Neural cell (in vitro differentiated cells): ENCODE results near the gene RHOC. TPM values are rescaled to one million over a fixed set of nuclear protein-coding genes. Genes with fewer than 3 reads are reported as not detected.

ENCODE experiments used
- H2AFZ ChIP-seq: fragments of 200-600, 300-800 bp; sonication (generic), shearing (Covaris generic); 2 replicates; pipeline ENCODE4 v1.6.0; 2014; ENCODE audit warnings: low read depth, mild to moderate bottlenecking, antibody characterized with exemption, low read length, moderate library complexity
- H3F3A ChIP-seq: fragments of 200-600 bp; shearing (Covaris generic); 2 replicates; pipeline ENCODE4 v1.6.1; 2016; ENCODE audit warnings: mild to moderate bottlenecking, moderate library complexity, mixed read lengths, antibody characterized with exemption, low read length; ENCODE audit not compliant: insufficient read depth, poor library complexity, severe bottlenecking
- H3K27ac ChIP-seq: fragments of 200-600, 300-800 bp; sonication (generic), shearing (Covaris generic); 2 replicates; pipeline ENCODE4 v1.5.1; 2014; ENCODE audit warnings: mild to moderate bottlenecking, low read length, moderate library complexity
- H3K27me3 ChIP-seq: fragments of 300-800, 200-600 bp; sonication (generic), shearing (Covaris generic); 2 replicates; pipeline ENCODE4 v1.6.0; 2014; ENCODE audit warnings: mild to moderate bottlenecking, low read depth, low read length, moderate library complexity; ENCODE audit not compliant: insufficient read depth
- H3K36me3 ChIP-seq: fragments of 300-800, 200-600 bp; sonication (generic), shearing (Covaris generic); 2 replicates; pipeline ENCODE4 v1.5.1; 2014; ENCODE audit warnings: mild to moderate bottlenecking, antibody characterized with exemption, low read length, moderate library complexity; ENCODE audit not compliant: insufficient read depth
- H3K4me2 ChIP-seq: fragments of 300-800, 200-600 bp; sonication (generic), shearing (Covaris generic); 2 replicates; pipeline ENCODE4 v1.6.0; 2014; ENCODE audit warnings: mild to moderate bottlenecking, low read length
- H3K4me3 ChIP-seq: fragments of 300-800, 200-600 bp; sonication (generic), shearing (Covaris generic); 2 replicates; pipeline ENCODE4 v1.5.1; 2014; ENCODE audit warnings: mild to moderate bottlenecking, low read length, moderate library complexity
- H3K79me2 ChIP-seq: fragments of 200-600 bp; shearing (Covaris generic); replicated peaks from 2 replicates; pipeline ENCODE4 v1.6.0; 2014; ENCODE audit warnings: mild to moderate bottlenecking, low read length, moderate library complexity; ENCODE audit not compliant: insufficient read depth
- H3K9ac ChIP-seq: fragments of 300-800, 200-600 bp; sonication (generic), shearing (Covaris generic); 2 replicates; pipeline ENCODE4 v1.6.1; 2016; ENCODE audit warnings: mild to moderate bottlenecking, low read length, mixed read lengths
- H3K9me2 ChIP-seq: fragments of 200-600 bp; shearing (Covaris generic); 2 replicates; pipeline ENCODE4 v1.6.1; 2016; ENCODE audit warnings: mild to moderate bottlenecking, low read length, mixed read lengths; ENCODE audit not compliant: insufficient read depth
- H3K9me3 ChIP-seq: fragments of 200-600, 300-800 bp; sonication (generic), shearing (Covaris generic); 2 replicates; pipeline ENCODE4 v1.6.1; 2016; ENCODE audit warnings: mild to moderate bottlenecking, mixed run types, low read length, moderate library complexity, mixed read lengths
- H4K20me1 ChIP-seq: fragments of 200-600 bp; shearing (Covaris generic); 2 replicates; pipeline ENCODE4 v1.6.1; 2016; ENCODE audit warnings: mild to moderate bottlenecking, mixed run types; ENCODE audit not compliant: insufficient read depth
- EP300 ChIP-seq: fragments of 450-650 bp; conservative IDR thresholded peaks from 2 replicates; pipeline ENCODE4 v1.6.1; 2014; ENCODE audit warnings: antibody characterized with exemption, mild to moderate bottlenecking, moderate library complexity; ENCODE audit not compliant: poor library complexity, severe bottlenecking
- EZH2 ChIP-seq: fragments of 200-600, 300-800 bp; shearing (Covaris generic), sonication (generic); IDR thresholded peaks from 2 replicates; pipeline ENCODE4 v1.6.1; 2014; ENCODE audit warnings: antibody characterized with exemption, low read length, borderline replicate concordance, mild to moderate bottlenecking; ENCODE audit not compliant: insufficient read depth, poor library complexity, severe bottlenecking
- MXI1 ChIP-seq: fragments of 450-650 bp; conservative IDR thresholded peaks from 2 replicates; pipeline ENCODE4 v1.6.1; 2014; ENCODE audit warnings: antibody characterized with exemption, mild to moderate bottlenecking; ENCODE audit not compliant: poor library complexity, severe bottlenecking
- POLR2AphosphoS5 ChIP-seq: IDR thresholded peaks from 2 replicates; pipeline ENCODE4 v1.6.1; 2012
- RAD21 ChIP-seq: fragments of 450-650 bp; conservative IDR thresholded peaks from 2 replicates; pipeline ENCODE4 v1.6.1; 2014; ENCODE audit warnings: antibody characterized with exemption, mild to moderate bottlenecking, moderate library complexity
- SMC3 ChIP-seq: fragments of 450-650 bp; conservative IDR thresholded peaks from 2 replicates; pipeline ENCODE4 v1.6.1; 2014; ENCODE audit warnings: antibody characterized with exemption, mild to moderate bottlenecking, moderate library complexity; ENCODE audit not compliant: poor library complexity
- TAF1 ChIP-seq: IDR thresholded peaks from 2 replicates; pipeline ENCODE4 v1.6.1; 2012; ENCODE audit warnings: low read depth
- polyA minus RNA-seq: library from RNA; depleted of rRNA, polyadenylated mRNA; stranded (reverse); fragments of >200 nt; gene quantifications from 2 replicates; pipeline ENCODE4 v1.2.3, GENCODE V29; 2014
- polyA plus RNA-seq: library from polyadenylated mRNA; depleted of rRNA; stranded (reverse); fragments of >200 nt; gene quantifications from 2 replicates; pipeline ENCODE4 v1.2.3, GENCODE V29; 2014
- TF ChIP-seq, protein P1 (sequence below): fragments of 450-650 bp; IDR thresholded peaks from 2 replicates; pipeline ENCODE4 v1.5.1; 2014; ENCODE audit warnings: antibody characterized with exemption, mild to moderate bottlenecking, moderate library complexity; ENCODE audit not compliant: poor library complexity, severe bottlenecking
- TF ChIP-seq, protein P2 (sequence below): IDR thresholded peaks from 2 replicates; pipeline ENCODE4 v1.6.1; 2012; ENCODE audit warnings: borderline replicate concordance

The RHOC gene
- polyA plus RNA-seq (4.3 and 5.0 TPM in 2 replicates), polyA minus RNA-seq (1.7 and 1.9 TPM in 2 replicates)

DNA sequence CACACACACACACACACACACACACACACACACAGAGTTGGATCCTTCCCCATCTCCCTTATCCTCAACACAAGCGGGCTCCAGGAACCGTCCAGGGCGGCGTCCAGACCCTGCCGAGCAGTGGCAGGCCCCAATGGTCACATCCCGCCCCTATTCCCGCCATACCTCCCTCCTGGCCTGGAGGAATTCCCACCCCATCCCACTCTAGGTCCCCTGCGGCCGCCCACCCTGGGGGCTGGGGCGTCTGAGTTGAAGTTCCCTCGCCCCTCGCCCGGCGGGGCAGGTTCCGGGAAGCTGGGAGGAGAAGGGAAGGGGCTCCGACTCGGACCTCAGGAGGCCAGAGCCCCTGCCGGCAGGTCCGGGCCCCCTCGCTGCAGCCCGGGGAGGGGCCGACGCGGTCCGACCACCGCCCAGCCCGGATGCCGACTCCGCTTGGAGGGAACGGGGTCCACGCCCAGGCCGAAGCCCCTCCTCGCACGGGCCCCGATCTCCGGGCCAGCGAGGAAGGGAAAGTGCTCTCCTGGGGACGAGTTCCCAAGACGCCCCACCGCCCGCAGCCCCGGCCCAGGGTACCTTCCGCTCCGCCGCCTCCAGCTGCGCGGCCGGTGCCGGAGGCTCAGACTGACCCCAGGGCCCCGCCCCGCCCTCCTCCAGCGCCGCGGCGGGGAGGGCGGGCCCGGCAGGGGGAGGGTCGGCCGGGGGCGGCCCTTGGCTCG lies at the start of gene RHOC:
TSS of gene RHOC (minus strand) at position 623 of the 716 bp plus-strand sequence. CDS start 3,328 bp downstream, outside the sequence.
- Histone ChIP-seq H3K4me3 (peak within 1 kb of the TSS; percentile 68), H4K20me1 (no peaks in the 10 kb centered on the region), H3F3A (no peaks in the 10 kb centered on the region), H3K27me3 (peaks cover 13% of the 10 kb centered on the region), H3K27ac (no peak within 1 kb of the TSS), H3K4me2 (no peak within 1 kb of the TSS), H3K9me3 (no peaks in the 10 kb centered on the region), H3K9me2 (no peaks in the 10 kb centered on the region), H3K36me3 (no peaks in the 10 kb centered on the region), H3K79me2 (no peaks in the 10 kb centered on the region), H2AFZ (no peak within 1 kb of the TSS), H3K9ac (peak within 1 kb of the TSS; percentile 38)
- TF ChIP-seq EZH2, result no peak
- no peak for TF ChIP-seq SMC3
- no peak for TF ChIP-seq RAD21
- TF ChIP-seq, protein P1, sequence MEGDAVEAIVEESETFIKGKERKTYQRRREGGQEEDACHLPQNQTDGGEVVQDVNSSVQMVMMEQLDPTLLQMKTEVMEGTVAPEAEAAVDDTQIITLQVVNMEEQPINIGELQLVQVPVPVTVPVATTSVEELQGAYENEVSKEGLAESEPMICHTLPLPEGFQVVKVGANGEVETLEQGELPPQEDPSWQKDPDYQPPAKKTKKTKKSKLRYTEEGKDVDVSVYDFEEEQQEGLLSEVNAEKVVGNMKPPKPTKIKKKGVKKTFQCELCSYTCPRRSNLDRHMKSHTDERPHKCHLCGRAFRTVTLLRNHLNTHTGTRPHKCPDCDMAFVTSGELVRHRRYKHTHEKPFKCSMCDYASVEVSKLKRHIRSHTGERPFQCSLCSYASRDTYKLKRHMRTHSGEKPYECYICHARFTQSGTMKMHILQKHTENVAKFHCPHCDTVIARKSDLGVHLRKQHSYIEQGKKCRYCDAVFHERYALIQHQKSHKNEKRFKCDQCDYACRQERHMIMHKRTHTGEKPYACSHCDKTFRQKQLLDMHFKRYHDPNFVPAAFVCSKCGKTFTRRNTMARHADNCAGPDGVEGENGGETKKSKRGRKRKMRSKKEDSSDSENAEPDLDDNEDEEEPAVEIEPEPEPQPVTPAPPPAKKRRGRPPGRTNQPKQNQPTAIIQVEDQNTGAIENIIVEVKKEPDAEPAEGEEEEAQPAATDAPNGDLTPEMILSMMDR, result no peak
- TF ChIP-seq MXI1, result no peak
- no peak for TF ChIP-seq EP300
- no peak for TF ChIP-seq POLR2AphosphoS5

DNA sequence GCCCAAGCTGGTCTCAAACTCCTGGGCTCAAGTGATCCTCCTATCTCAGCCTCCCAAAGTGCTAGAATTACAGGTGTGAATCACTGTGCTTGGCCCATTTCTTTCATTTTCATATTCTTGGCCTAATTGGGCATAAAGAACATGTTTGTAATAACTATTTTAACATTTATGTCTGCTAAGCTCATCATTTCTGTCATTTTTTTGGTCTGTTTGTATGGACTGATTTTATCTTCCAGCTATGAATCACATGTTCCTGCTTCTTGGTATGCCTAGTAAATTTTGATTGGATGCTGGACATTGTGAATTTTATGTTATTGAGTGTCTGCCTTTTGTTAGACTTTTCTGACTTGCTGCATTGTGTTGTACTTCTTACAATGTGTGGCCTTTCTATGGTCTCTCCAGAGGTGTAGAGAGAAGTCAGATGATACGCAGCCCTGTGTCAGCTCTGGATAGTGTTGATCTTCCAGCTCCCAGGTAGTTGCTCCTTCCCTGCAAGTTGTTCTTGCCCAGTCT lies 47.2 kb upstream of the RHOC start:
- TF ChIP-seq EZH2 (no peak), SMC3 (no peak), TAF1 (no peak), RAD21 (no peak), POLR2AphosphoS5 (no peak), EP300 (no peak), MXI1 (no peak)
- TF ChIP-seq, protein P2, sequence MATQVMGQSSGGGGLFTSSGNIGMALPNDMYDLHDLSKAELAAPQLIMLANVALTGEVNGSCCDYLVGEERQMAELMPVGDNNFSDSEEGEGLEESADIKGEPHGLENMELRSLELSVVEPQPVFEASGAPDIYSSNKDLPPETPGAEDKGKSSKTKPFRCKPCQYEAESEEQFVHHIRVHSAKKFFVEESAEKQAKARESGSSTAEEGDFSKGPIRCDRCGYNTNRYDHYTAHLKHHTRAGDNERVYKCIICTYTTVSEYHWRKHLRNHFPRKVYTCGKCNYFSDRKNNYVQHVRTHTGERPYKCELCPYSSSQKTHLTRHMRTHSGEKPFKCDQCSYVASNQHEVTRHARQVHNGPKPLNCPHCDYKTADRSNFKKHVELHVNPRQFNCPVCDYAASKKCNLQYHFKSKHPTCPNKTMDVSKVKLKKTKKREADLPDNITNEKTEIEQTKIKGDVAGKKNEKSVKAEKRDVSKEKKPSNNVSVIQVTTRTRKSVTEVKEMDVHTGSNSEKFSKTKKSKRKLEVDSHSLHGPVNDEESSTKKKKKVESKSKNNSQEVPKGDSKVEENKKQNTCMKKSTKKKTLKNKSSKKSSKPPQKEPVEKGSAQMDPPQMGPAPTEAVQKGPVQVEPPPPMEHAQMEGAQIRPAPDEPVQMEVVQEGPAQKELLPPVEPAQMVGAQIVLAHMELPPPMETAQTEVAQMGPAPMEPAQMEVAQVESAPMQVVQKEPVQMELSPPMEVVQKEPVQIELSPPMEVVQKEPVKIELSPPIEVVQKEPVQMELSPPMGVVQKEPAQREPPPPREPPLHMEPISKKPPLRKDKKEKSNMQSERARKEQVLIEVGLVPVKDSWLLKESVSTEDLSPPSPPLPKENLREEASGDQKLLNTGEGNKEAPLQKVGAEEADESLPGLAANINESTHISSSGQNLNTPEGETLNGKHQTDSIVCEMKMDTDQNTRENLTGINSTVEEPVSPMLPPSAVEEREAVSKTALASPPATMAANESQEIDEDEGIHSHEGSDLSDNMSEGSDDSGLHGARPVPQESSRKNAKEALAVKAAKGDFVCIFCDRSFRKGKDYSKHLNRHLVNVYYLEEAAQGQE, result no peak
- TF ChIP-seq, protein P1, result no peak
- no peak overlapping the region for H2AFZ ChIP-seq
- no peaks in the 10 kb centered on the region for H3K27me3 ChIP-seq
- no peak overlapping the region for H3K9ac ChIP-seq
- no peaks in the 10 kb centered on the region for H3K36me3 ChIP-seq
- H3K4me3 ChIP-seq, result no peak overlapping the region
- no peaks in the 10 kb centered on the region for H3K9me2 ChIP-seq
- H3F3A ChIP-seq, result no peaks in the 10 kb centered on the region
- no peak overlapping the region for H3K27ac ChIP-seq
- H3K4me2 ChIP-seq, result no peak overlapping the region
- H3K79me2 ChIP-seq, result no peaks in the 10 kb centered on the region
- H4K20me1 ChIP-seq, result no peaks in the 10 kb centered on the region
- no peaks in the 10 kb centered on the region for H3K9me3 ChIP-seq
